ENCODE results near the gene ZMYM4. TPM values are rescaled to one million over a fixed set of nuclear protein-coding genes. Genes with fewer than 3 reads are reported as not detected.
A peak's percentile ranks its signal among the peaks of the same experiment; 100 is the strongest.

Gene ZMYM4
- total and polyA plus RNA-seq, 4 donors = 43.6 to 67.3 (median 56.1) TPM

GRCh38 chr1:35428360-35428759 lies 159.9 kb downstream of the ZMYM4 start:
- 83% methylated on average over 1 of the region's 7 CpGs for WGBS (ENCODE audit: insufficient coverage)
- no peak overlapping the region for H3K27ac ChIP-seq (ENCODE audit: low read depth, low read length)
- no peaks in the 10 kb centered on the region for H3K9me3 ChIP-seq (ENCODE audit: control insufficient read depth, insufficient read depth, low read length)
- H3K4me1 ChIP-seq (ENCODE audit: control insufficient read depth, insufficient read depth, low read length) = peaks cover 9% of the 10 kb centered on the region
- H3K4me3 ChIP-seq (ENCODE audit: low read depth, low read length) = no peak overlapping the region
- H3K36me3 ChIP-seq (ENCODE audit: control insufficient read depth, insufficient read depth, low read length) = peaks cover 37% of the 10 kb centered on the region
- H3K27me3 ChIP-seq (ENCODE audit: control insufficient read depth, insufficient read depth, low read length) = no peaks in the 10 kb centered on the region
- DNase-seq (ENCODE audit: low read depth in 4 of 6, low spot score in 6 of 6) = no peak

DNA sequence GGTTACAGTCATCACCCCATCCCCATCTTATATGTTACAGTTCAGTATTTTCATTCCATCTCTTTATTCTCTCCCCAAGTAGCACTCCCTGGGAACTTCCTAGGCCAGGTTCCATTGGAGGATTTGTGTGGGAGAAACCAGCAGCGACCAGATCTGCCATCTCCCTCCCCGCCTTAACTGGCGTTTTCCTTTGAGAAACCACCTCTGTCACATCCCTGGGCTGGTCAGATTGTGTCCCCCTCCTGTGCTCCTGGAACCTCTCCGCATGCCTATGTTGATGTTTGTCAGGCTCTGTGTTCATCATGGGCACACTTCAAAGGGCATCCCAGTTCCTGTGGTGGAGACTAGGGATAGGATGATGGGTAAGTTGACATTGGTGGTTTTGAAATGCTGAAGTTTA lies 162.3 kb downstream of the ZMYM4 start:
- Histone ChIP-seq H3K27me3 (ENCODE audit: control insufficient read depth, insufficient read depth, low read length) (no peaks in the 10 kb centered on the region), H3K4me1 (ENCODE audit: control insufficient read depth, insufficient read depth, low read length) (peaks cover 9% of the 10 kb centered on the region), H3K36me3 (ENCODE audit: control insufficient read depth, insufficient read depth, low read length) (peaks cover 54% of the 10 kb centered on the region), H3K27ac (ENCODE audit: low read depth, low read length) (no peak overlapping the region), H3K9me3 (ENCODE audit: control insufficient read depth, insufficient read depth, low read length) (no peaks in the 10 kb centered on the region), H3K4me3 (ENCODE audit: low read depth, low read length) (no peak overlapping the region)
- 100% methylated on average over 1 of the region's 4 CpGs for WGBS (ENCODE audit: insufficient coverage)
- no peak for DNase-seq (ENCODE audit: low read depth in 4 of 6, low spot score in 6 of 6)

- no peaks in the 10 kb centered on the region for H3K9me3 ChIP-seq (ENCODE audit: control insufficient read depth, insufficient read depth, low read length)
- H3K27me3 ChIP-seq (ENCODE audit: control insufficient read depth, insufficient read depth, low read length) = no peaks in the 10 kb centered on the region
- H3K36me3 ChIP-seq (ENCODE audit: control insufficient read depth, insufficient read depth, low read length) = peaks cover 58% of the 10 kb centered on the region
- no peak overlapping the region for H3K27ac ChIP-seq (ENCODE audit: low read depth, low read length)
- H3K4me3 ChIP-seq (ENCODE audit: low read depth, low read length) = no peak overlapping the region
- 94% methylated on average over 6 of the region's 7 CpGs for WGBS (ENCODE audit: insufficient coverage)
- no peak for DNase-seq (ENCODE audit: low read depth in 4 of 6, low spot score in 6 of 6)
- peaks cover 9% of the 10 kb centered on the region for H3K4me1 ChIP-seq (ENCODE audit: control insufficient read depth, insufficient read depth, low read length)
These were observed 162.7 kb downstream of the ZMYM4 start for GRCh38 chr1:35431173-35431599.

GRCh38 chr1:35432231-35432630 lies 163.7 kb downstream of the ZMYM4 start:
- Histone ChIP-seq H3K4me1 (ENCODE audit: control insufficient read depth, insufficient read depth, low read length) (peaks cover 9% of the 10 kb centered on the region), H3K9me3 (ENCODE audit: control insufficient read depth, insufficient read depth, low read length) (no peaks in the 10 kb centered on the region), H3K27ac (ENCODE audit: low read depth, low read length) (no peak overlapping the region), H3K27me3 (ENCODE audit: control insufficient read depth, insufficient read depth, low read length) (no peaks in the 10 kb centered on the region), H3K4me3 (ENCODE audit: low read depth, low read length) (no peak overlapping the region), H3K36me3 (ENCODE audit: control insufficient read depth, insufficient read depth, low read length) (peaks cover 65% of the 10 kb centered on the region)
- WGBS (ENCODE audit: insufficient coverage) = 77% methylated on average over 8 of the region's 10 CpGs
- DNase-seq (ENCODE audit: low read depth in 4 of 6, low spot score in 6 of 6) = peak in 1 of 6 donors; percentile 38

DNA sequence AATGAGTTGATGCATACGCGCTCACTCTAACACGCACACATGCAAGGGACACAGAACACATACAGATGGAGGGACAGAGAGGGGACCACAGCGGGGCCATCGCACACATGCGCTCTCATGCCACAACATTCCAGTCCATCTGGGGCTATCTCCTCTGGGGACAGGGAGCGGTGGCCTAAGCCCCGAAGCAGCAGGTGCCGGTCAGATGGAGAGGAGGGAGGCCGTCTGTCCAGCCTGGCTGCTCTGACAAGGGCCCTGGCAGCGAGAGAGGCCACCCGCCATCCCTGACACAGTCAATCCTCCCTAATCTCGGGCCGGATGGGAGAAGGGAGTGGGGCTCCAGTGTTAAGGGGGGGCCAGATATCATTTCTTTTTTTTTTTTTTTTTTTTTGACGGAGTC lies 165.2 kb downstream of the ZMYM4 start:
- WGBS (ENCODE audit: insufficient coverage) = 98% methylated on average over 8 of the region's 15 CpGs
- Histone ChIP-seq H3K4me1 (ENCODE audit: control insufficient read depth, insufficient read depth, low read length) (peaks cover 9% of the 10 kb centered on the region), H3K36me3 (ENCODE audit: control insufficient read depth, insufficient read depth, low read length) (peaks cover 65% of the 10 kb centered on the region), H3K4me3 (ENCODE audit: low read depth, low read length) (no peak overlapping the region), H3K27ac (ENCODE audit: low read depth, low read length) (no peak overlapping the region), H3K27me3 (ENCODE audit: control insufficient read depth, insufficient read depth, low read length) (no peaks in the 10 kb centered on the region), H3K9me3 (ENCODE audit: control insufficient read depth, insufficient read depth, low read length) (no peaks in the 10 kb centered on the region)
- no peak for DNase-seq (ENCODE audit: low read depth in 4 of 6, low spot score in 6 of 6)

- H3K27me3 ChIP-seq (ENCODE audit: control insufficient read depth, insufficient read depth, low read length) = no peaks in the 10 kb centered on the region
- H3K9me3 ChIP-seq (ENCODE audit: control insufficient read depth, insufficient read depth, low read length) = no peaks in the 10 kb centered on the region
- H3K27ac ChIP-seq (ENCODE audit: low read depth, low read length) = no peak overlapping the region
- DNase-seq (ENCODE audit: low read depth in 4 of 6, low spot score in 6 of 6) = no peak
- peaks cover 9% of the 10 kb centered on the region for H3K4me1 ChIP-seq (ENCODE audit: control insufficient read depth, insufficient read depth, low read length)
- peaks cover 68% of the 10 kb centered on the region for H3K36me3 ChIP-seq (ENCODE audit: control insufficient read depth, insufficient read depth, low read length)
- no peak overlapping the region for H3K4me3 ChIP-seq (ENCODE audit: low read depth, low read length)
- 96% methylated on average over 12 of the region's 12 CpGs for WGBS (ENCODE audit: insufficient coverage)
These were observed 166.2 kb downstream of the ZMYM4 start for GRCh38 chr1:35434703-35435102.

- no peaks in the 10 kb centered on the region for H3K9me3 ChIP-seq (ENCODE audit: control insufficient read depth, insufficient read depth, low read length)
- no peak overlapping the region for H3K27ac ChIP-seq (ENCODE audit: low read depth, low read length)
- no peak overlapping the region for H3K4me3 ChIP-seq (ENCODE audit: low read depth, low read length)
- H3K27me3 ChIP-seq (ENCODE audit: control insufficient read depth, insufficient read depth, low read length) = no peaks in the 10 kb centered on the region
- H3K36me3 ChIP-seq (ENCODE audit: control insufficient read depth, insufficient read depth, low read length) = peaks cover 77% of the 10 kb centered on the region
- WGBS (ENCODE audit: insufficient coverage) = 96% methylated on average over 9 of the region's 10 CpGs
- H3K4me1 ChIP-seq (ENCODE audit: control insufficient read depth, insufficient read depth, low read length) = peaks cover 9% of the 10 kb centered on the region
- DNase-seq (ENCODE audit: low read depth in 4 of 6, low spot score in 6 of 6) = no peak
These were observed 167.6 kb downstream of the ZMYM4 start for GRCh38 chr1:35436078-35436477.

GRCh38 chr1:35437200-35437599 lies 168.7 kb downstream of the ZMYM4 start:
- Histone ChIP-seq H3K27ac (ENCODE audit: low read depth, low read length) (no peak overlapping the region), H3K4me3 (ENCODE audit: low read depth, low read length) (no peak overlapping the region), H3K4me1 (ENCODE audit: control insufficient read depth, insufficient read depth, low read length) (peaks cover 6% of the 10 kb centered on the region), H3K36me3 (ENCODE audit: control insufficient read depth, insufficient read depth, low read length) (peaks cover 81% of the 10 kb centered on the region), H3K27me3 (ENCODE audit: control insufficient read depth, insufficient read depth, low read length) (no peaks in the 10 kb centered on the region), H3K9me3 (ENCODE audit: control insufficient read depth, insufficient read depth, low read length) (no peaks in the 10 kb centered on the region)
- DNase-seq (ENCODE audit: low read depth in 4 of 6, low spot score in 6 of 6) = no peak
- WGBS (ENCODE audit: insufficient coverage) = 83% methylated on average over 9 of the region's 9 CpGs

DNA sequence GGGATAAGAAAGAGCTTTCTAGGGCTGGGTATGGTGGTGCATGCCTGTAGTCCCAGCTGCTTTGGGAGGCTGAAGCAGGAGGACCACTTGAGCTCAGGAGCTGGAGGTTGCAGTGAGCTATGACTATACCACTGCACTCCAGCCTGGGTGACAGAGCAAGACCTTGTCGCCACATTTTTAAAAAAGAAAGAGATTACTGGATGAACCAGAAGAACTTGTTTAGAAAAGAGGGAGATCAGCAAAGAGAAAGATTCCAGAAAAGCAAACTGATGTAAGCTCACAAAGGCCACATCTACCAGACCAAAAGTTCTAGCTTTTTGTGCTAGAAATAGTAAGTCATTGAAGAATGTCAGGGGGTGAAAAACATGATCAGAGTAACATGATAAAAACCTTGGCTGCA lies 171.1 kb downstream of the ZMYM4 start:
- no peaks in the 10 kb centered on the region for H3K9me3 ChIP-seq (ENCODE audit: control insufficient read depth, insufficient read depth, low read length)
- no peak overlapping the region for H3K4me3 ChIP-seq (ENCODE audit: low read depth, low read length)
- no peaks in the 10 kb centered on the region for H3K4me1 ChIP-seq (ENCODE audit: control insufficient read depth, insufficient read depth, low read length)
- WGBS (ENCODE audit: insufficient coverage) = no CpG with 5 or more reads among the region's 1 CpG
- no peak for DNase-seq (ENCODE audit: low read depth in 4 of 6, low spot score in 6 of 6)
- H3K36me3 ChIP-seq (ENCODE audit: control insufficient read depth, insufficient read depth, low read length) = peaks cover 66% of the 10 kb centered on the region
- no peaks in the 10 kb centered on the region for H3K27me3 ChIP-seq (ENCODE audit: control insufficient read depth, insufficient read depth, low read length)
- H3K27ac ChIP-seq (ENCODE audit: low read depth, low read length) = no peak overlapping the region

DNA sequence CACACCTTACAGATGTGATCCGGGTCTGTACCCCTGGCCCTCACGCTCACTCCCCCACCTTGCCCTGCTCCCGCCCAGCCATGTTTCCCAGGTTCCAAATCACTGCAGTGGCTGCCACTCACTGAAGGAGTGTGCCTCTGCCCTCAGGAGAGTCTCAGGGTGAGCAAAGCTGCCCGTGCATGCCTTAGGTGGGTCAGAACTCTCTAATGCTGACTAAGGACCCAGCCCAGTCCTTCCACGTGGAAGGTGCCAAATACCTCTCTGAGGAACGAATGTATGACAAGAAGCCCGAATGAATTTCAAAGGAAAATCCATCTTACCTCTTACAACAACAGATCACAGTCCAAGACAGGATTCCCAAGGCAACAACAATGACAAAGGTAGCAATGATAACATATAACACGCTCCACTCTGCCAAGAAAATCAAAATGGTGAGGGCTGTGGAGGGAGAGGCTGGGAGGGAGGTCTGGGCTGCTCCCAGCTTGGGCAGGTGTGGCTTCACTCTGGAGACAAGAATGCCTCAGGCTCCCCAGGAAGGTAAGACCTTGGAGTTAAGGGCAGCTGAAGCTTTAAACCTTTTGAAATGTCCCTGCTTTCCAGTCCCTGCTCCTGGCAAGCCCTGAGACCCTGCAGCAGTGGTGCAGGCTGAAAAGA lies 173.5 kb downstream of the ZMYM4 start:
- Histone ChIP-seq H3K9me3 (ENCODE audit: control insufficient read depth, insufficient read depth, low read length) (no peaks in the 10 kb centered on the region), H3K4me1 (ENCODE audit: control insufficient read depth, insufficient read depth, low read length) (no peaks in the 10 kb centered on the region), H3K4me3 (ENCODE audit: low read depth, low read length) (no peak overlapping the region), H3K27me3 (ENCODE audit: control insufficient read depth, insufficient read depth, low read length) (no peaks in the 10 kb centered on the region), H3K27ac (ENCODE audit: low read depth, low read length) (no peak overlapping the region), H3K36me3 (ENCODE audit: control insufficient read depth, insufficient read depth, low read length) (peaks cover 51% of the 10 kb centered on the region)
- DNase-seq (ENCODE audit: low read depth in 4 of 6, low spot score in 6 of 6) = no peak
- 89% methylated on average over 7 of the region's 8 CpGs for WGBS (ENCODE audit: insufficient coverage)
